Smooth muscle cell (in vitro differentiated cells): ENCODE data around the gene SPG11. TPM values are rescaled to one million over a fixed set of nuclear protein-coding genes. Genes with fewer than 3 reads are reported as not detected.

Source experiments
- DNase-seq: peaks from one replicate; lab custom pipeline; 2025; ENCODE audit not compliant: unreplicated experiment; lab: John Stamatoyannopoulos, UW
- H2AFZ ChIP-seq: fragments of 200-600 bp; sonication (generic); 2 replicates; pipeline ENCODE4 v1.6.0; 2016; ENCODE audit warnings: antibody characterized with exemption, low read depth, mild to moderate bottlenecking
- H3F3A ChIP-seq: fragments of 200-600 bp; sonication (generic); 2 replicates; pipeline ENCODE4 v1.6.0; 2017; ENCODE audit warnings: antibody characterized with exemption, low read depth
- H3K27ac ChIP-seq: fragments of 200-600 bp; sonication (generic); 2 replicates; pipeline ENCODE4 v1.5.1; 2016; ENCODE audit warnings: low read depth, mild to moderate bottlenecking
- H3K27me3 ChIP-seq: fragments of 200-600 bp; sonication (generic); 2 replicates; pipeline ENCODE4 v1.6.1; 2016; ENCODE audit warnings: low read depth, mild to moderate bottlenecking
- H3K36me3 ChIP-seq: fragments of 200-600 bp; sonication (generic); 2 replicates; pipeline ENCODE4 v1.5.1; 2016; ENCODE audit warnings: low read depth
- H3K4me1 ChIP-seq: fragments of 200-600 bp; sonication (generic); 2 replicates; pipeline ENCODE4 v1.5.1; 2016; ENCODE audit warnings: low read depth
- H3K4me2 ChIP-seq: fragments of 200-600 bp; sonication (generic); 2 replicates; pipeline ENCODE4 v1.6.0; 2016; ENCODE audit warnings: mild to moderate bottlenecking
- H3K4me3 ChIP-seq: fragments of 200-600 bp; sonication (generic); 2 replicates; pipeline ENCODE4 v1.5.1; 2016; ENCODE audit warnings: mild to moderate bottlenecking
- H3K79me2 ChIP-seq: fragments of 200-600 bp; sonication (generic); 2 replicates; pipeline ENCODE4 v1.6.0; 2016; ENCODE audit warnings: low read depth, mild to moderate bottlenecking
- H3K9ac ChIP-seq: fragments of 200-600 bp; sonication (generic); 2 replicates; pipeline ENCODE4 v1.6.0; 2016; ENCODE audit warnings: low read depth
- H3K9me3 ChIP-seq: fragments of 200-600 bp; sonication (generic); replicated peaks from 2 replicates; pipeline ENCODE4 v1.5.1; 2016; ENCODE audit warnings: low read depth
- H4K20me1 ChIP-seq: fragments of 200-600 bp; sonication (generic); 2 replicates; pipeline ENCODE4 v1.6.0; 2016; ENCODE audit warnings: low read depth
- WGBS: methylation state at CpG from one replicate; pipeline ENCODE4 v1.1.7; 2016; ENCODE audit warnings: low lambda C conversion rate; 5-methylcytosine and 5-hydroxymethylcytosine counted together
- polyA plus RNA-seq: library from polyadenylated mRNA; unstranded; fragments of >200 nt; fragmentation: Nextera tagmentation; extraction: Ambion mirVana; gene quantifications from 2 replicates; pipeline ENCODE4 v1.2.1, GENCODE V29; 2016
- total RNA-seq: library from RNA; depleted of rRNA; stranded (reverse); fragments of >200 nt; gene quantifications from 2 replicates; pipeline ENCODE4 v1.2.3, GENCODE V29; 2014
- TF ChIP-seq, protein P1 (sequence below): fragments of 200-600 bp; sonication (generic); IDR thresholded peaks from 2 replicates; pipeline ENCODE4 v1.5.1; 2017; ENCODE audit warnings: borderline replicate concordance, mild to moderate bottlenecking, antibody characterized with exemption; ENCODE audit not compliant: insufficient read depth, poor library complexity, severe bottlenecking

The SPG11 gene
- total and polyA plus RNA-seq, 2 experiments from 2014 or later: 16.2 to 48.6 TPM

GRCh38 chr15:44537735-44538240, 125.7 kb downstream of the SPG11 start:
- Histone ChIP-seq H3K4me3 (peak overlapping the region; percentile 73), H3K9ac (peak overlapping the region; percentile 99), H2AFZ (no peak overlapping the region), H3K4me2 (peak overlapping the region; percentile 99), H3K27me3 (no peaks in the 10 kb centered on the region), H3K9me3 (no peaks in the 10 kb centered on the region), H3K4me1 (peaks cover 29% of the 10 kb centered on the region), H3F3A (peaks cover 23% of the 10 kb centered on the region), H4K20me1 (peaks cover 36% of the 10 kb centered on the region), H3K79me2 (peaks cover 62% of the 10 kb centered on the region), H3K27ac (peak overlapping the region; percentile 100), H3K36me3 (no peaks in the 10 kb centered on the region)
- WGBS: 11% methylated on average over 13 of the region's 13 CpGs
- TF ChIP-seq, protein P1, sequence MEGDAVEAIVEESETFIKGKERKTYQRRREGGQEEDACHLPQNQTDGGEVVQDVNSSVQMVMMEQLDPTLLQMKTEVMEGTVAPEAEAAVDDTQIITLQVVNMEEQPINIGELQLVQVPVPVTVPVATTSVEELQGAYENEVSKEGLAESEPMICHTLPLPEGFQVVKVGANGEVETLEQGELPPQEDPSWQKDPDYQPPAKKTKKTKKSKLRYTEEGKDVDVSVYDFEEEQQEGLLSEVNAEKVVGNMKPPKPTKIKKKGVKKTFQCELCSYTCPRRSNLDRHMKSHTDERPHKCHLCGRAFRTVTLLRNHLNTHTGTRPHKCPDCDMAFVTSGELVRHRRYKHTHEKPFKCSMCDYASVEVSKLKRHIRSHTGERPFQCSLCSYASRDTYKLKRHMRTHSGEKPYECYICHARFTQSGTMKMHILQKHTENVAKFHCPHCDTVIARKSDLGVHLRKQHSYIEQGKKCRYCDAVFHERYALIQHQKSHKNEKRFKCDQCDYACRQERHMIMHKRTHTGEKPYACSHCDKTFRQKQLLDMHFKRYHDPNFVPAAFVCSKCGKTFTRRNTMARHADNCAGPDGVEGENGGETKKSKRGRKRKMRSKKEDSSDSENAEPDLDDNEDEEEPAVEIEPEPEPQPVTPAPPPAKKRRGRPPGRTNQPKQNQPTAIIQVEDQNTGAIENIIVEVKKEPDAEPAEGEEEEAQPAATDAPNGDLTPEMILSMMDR: no peak
- DNase-seq: no peak

- TF ChIP-seq, protein P1: no peak
- H4K20me1 ChIP-seq: peaks cover 29% of the 10 kb centered on the region
- H3K4me2 ChIP-seq: peak within 1 kb of the TSS; percentile 99
- H3K4me3 ChIP-seq: peak within 1 kb of the TSS; percentile 73
- no peaks in the 10 kb centered on the region for H3K9me3 ChIP-seq
- peak; percentile 97 for DNase-seq
- H3K79me2 ChIP-seq: peaks cover 56% of the 10 kb centered on the region
- peak within 1 kb of the TSS; percentile 100 for H3K27ac ChIP-seq
- H3F3A ChIP-seq: peaks cover 18% of the 10 kb centered on the region
- H3K4me1 ChIP-seq: peaks cover 22% of the 10 kb centered on the region
- peak within 1 kb of the TSS; percentile 59 for H2AFZ ChIP-seq
- peak within 1 kb of the TSS; percentile 99 for H3K9ac ChIP-seq
- WGBS: under 1% methylated on average over 55 of the region's 97 CpGs
- no peaks in the 10 kb centered on the region for H3K27me3 ChIP-seq
- H3K36me3 ChIP-seq: no peaks in the 10 kb centered on the region
Measured at GRCh38 chr15:44536962-44537734, 126.3 kb downstream of the SPG11 start, which contains the start of gene EIF3J. Gene EIF3J, plus strand, starts transcription at chr15:44537147. Its CDS starts 48 bp downstream, at chr15:44537195.

- DNase-seq: peak; percentile 97
- Histone ChIP-seq H3K9ac (peak overlapping the region; percentile 88), H3K27ac (peak overlapping the region; percentile 100), H3F3A (peaks cover 17% of the 10 kb centered on the region), H3K4me1 (peaks cover 17% of the 10 kb centered on the region), H3K27me3 (no peaks in the 10 kb centered on the region), H3K79me2 (peaks cover 49% of the 10 kb centered on the region), H3K4me3 (peak overlapping the region; percentile 73), H2AFZ (peak overlapping the region; percentile 49), H3K36me3 (no peaks in the 10 kb centered on the region), H4K20me1 (peaks cover 23% of the 10 kb centered on the region), H3K4me2 (peak overlapping the region; percentile 99), H3K9me3 (no peaks in the 10 kb centered on the region)
- TF ChIP-seq, protein P1: no peak
- under 1% methylated on average over 38 of the region's 47 CpGs for WGBS
Measured at GRCh38 chr15:44536302-44536961, 127.0 kb downstream of the SPG11 start.
